Measurements from ENCODE around the gene NRGN. TPM values are rescaled to one million over a fixed set of nuclear protein-coding genes. Genes with fewer than 3 reads are reported as not detected.

Gene NRGN
- total RNA-seq, 1 experiment from 2014 or later, result 5.8 TPM

DNA sequence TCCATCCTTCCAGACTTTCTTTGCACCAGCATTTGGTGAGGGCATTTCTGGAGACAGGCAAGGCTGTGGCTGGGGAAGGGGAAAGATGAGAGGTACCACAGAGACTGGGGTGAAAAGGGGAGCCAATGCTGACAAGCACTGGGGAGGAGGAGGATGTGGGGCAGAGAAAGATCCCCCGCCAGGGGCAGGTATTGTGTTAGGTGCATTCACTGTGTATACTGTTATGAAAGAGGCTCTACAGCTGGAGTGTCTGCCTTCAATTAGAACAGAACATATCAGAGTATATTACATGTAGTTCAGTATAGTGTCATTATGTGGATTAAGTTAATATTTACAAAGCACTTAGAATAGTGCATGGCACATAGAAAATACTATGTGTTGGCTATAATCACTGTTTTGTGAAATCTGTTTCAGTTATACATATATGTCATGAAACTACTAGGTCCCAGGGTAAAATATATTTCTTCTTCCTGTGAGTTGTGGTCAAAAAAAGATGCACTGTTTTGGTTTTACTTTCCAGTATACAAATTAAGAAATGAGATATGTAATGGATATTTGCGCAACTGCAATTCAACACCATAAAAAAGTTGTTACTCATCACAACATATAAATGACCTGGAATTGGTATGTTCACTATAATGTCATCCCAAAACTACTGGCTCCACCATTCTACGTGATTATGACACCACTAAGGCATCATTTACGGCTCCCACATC lies 52.0 kb downstream of the NRGN start:
- no TSS peak for BruUV-seq (replicated peaks)
- H3K27me3 Mint-ChIP-seq (ENCODE audit: unreplicated experiment), result no peaks in the 10 kb centered on the region
- intact Hi-C loops (cut with micrococcal nuclease; ENCODE audit: unreplicated experiment), result no loop called here
- H3K4me1 Mint-ChIP-seq (ENCODE audit: low read depth, unreplicated experiment), result no peaks in the 10 kb centered on the region
- H3K36me3 Mint-ChIP-seq (ENCODE audit: insufficient read depth, unreplicated experiment), result no peaks in the 10 kb centered on the region
- no peak overlapping the region for H3K4me3 Mint-ChIP-seq (ENCODE audit: low read depth, unreplicated experiment)
- TF ChIP-seq, protein P1, sequence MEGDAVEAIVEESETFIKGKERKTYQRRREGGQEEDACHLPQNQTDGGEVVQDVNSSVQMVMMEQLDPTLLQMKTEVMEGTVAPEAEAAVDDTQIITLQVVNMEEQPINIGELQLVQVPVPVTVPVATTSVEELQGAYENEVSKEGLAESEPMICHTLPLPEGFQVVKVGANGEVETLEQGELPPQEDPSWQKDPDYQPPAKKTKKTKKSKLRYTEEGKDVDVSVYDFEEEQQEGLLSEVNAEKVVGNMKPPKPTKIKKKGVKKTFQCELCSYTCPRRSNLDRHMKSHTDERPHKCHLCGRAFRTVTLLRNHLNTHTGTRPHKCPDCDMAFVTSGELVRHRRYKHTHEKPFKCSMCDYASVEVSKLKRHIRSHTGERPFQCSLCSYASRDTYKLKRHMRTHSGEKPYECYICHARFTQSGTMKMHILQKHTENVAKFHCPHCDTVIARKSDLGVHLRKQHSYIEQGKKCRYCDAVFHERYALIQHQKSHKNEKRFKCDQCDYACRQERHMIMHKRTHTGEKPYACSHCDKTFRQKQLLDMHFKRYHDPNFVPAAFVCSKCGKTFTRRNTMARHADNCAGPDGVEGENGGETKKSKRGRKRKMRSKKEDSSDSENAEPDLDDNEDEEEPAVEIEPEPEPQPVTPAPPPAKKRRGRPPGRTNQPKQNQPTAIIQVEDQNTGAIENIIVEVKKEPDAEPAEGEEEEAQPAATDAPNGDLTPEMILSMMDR (IDR thresholded peaks at IDR 0.05; ENCODE audit: unreplicated experiment), result no peak
- no peaks in the 10 kb centered on the region for H3K9me3 Mint-ChIP-seq (ENCODE audit: low read depth, unreplicated experiment)
- no peak for DNase-seq
- CTCF ChIA-PET, result no interaction called here
- no peak overlapping the region for H3K27ac Mint-ChIP-seq (ENCODE audit: unreplicated experiment)

DNA sequence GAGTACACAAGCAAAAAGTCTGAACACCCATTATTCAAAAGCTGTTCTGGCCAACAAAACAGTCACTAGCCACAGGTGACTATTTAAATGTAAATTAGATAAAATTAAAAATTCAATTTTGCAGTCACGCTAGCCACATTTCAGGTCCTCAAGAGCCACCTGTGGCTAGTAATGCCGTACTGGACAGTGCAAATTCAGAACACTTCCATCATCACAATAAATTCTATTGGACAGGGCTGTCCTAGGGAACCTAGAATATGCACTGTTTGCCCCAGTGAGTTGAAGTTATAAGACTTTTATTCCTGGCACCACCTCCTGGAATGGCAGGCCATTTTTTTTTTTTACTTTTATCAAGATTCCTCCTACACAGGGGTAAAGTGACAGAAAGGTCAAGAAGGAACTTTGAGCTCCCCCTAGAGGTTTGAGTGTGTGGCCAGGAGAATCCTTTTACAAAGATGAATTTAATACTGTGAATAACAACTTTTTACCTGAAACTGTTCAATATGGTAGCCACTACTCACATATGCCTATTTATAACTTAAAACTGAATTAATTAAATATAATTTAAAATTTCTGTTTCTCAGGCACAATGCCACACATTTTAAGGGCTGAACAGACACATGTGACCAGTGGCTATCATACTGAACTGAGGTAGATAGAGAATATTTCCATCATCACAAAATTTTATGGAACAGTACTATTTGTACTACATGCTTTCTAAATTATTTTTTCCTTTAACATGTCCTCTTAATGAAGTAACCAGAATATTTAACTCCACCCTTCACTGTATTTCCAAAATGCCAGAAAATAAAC lies 53.9 kb downstream of the NRGN start:
- CTCF ChIA-PET, result interaction anchor here (0.6 to 1.5 kb wide), 5 partner anchors 22 to 125 kb away, joined by 3 to 6 read pairs (median 4); no protein-coding TSS in a partner anchor
- Mint-ChIP-seq H3K9me3 (ENCODE audit: low read depth, unreplicated experiment) (no peaks in the 10 kb centered on the region), H3K27me3 (ENCODE audit: unreplicated experiment) (no peaks in the 10 kb centered on the region), H3K27ac (ENCODE audit: unreplicated experiment) (no peak overlapping the region), H3K36me3 (ENCODE audit: insufficient read depth, unreplicated experiment) (no peaks in the 10 kb centered on the region), H3K4me3 (ENCODE audit: low read depth, unreplicated experiment) (no peak overlapping the region), H3K4me1 (ENCODE audit: low read depth, unreplicated experiment) (no peaks in the 10 kb centered on the region)
- TF ChIP-seq, protein P1 (IDR thresholded peaks at IDR 0.05; ENCODE audit: unreplicated experiment), result peak; percentile 36
- intact Hi-C loops (cut with micrococcal nuclease; ENCODE audit: unreplicated experiment), result loop anchor here (1.0 kb wide), 1 partner anchor 124 kb away; no protein-coding TSS in a partner anchor
- DNase-seq, result peak; percentile 15
- BruUV-seq (replicated peaks), result no TSS peak

DNA sequence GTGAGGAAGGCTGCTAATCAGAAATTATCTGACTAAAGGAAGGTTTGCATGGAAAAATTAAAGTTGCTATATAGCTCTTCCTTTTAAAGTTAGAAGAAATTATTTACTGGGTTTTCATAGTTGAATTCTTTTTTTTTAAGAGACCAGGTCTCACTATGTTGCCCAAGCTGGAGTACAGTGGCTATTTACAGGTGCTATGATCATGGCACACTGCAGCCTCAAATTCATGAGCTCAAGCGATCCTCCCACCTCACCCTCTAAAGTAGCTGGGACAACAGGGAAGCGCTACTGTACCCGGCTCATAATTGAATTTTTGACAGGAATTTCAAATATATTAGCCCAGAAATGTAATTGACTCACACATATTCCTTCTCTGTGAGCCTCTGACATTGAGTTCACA lies 56.6 kb downstream of the NRGN start:
- Mint-ChIP-seq H3K9me3 (ENCODE audit: low read depth, unreplicated experiment) (no peaks in the 10 kb centered on the region), H3K27ac (ENCODE audit: unreplicated experiment) (no peak overlapping the region), H3K27me3 (ENCODE audit: unreplicated experiment) (no peaks in the 10 kb centered on the region), H3K36me3 (ENCODE audit: insufficient read depth, unreplicated experiment) (peaks cover 15% of the 10 kb centered on the region), H3K4me1 (ENCODE audit: low read depth, unreplicated experiment) (no peaks in the 10 kb centered on the region), H3K4me3 (ENCODE audit: low read depth, unreplicated experiment) (no peak overlapping the region)
- TF ChIP-seq, protein P1 (IDR thresholded peaks at IDR 0.05; ENCODE audit: unreplicated experiment), result no peak
- CTCF ChIA-PET, result no interaction called here
- DNase-seq, result no peak
- no TSS peak for BruUV-seq (replicated peaks)
- intact Hi-C loops (cut with micrococcal nuclease; ENCODE audit: unreplicated experiment), result loop anchor here (5.0 kb wide), 1 partner anchor 34 kb away; the partner anchor contains the start of gene ESAM

Other genes starting within 250 kb of the NRGN start
- gene OR8B12, start 196.3 kb upstream of the NRGN start, total RNA-seq (2022), result not detected in 2 replicates
- not detected in 2 replicates for gene OR8A1, start 169.9 kb upstream of the NRGN start, total RNA-seq (2022)
- not detected in 2 replicates for gene PANX3, start 128.5 kb upstream of the NRGN start, total RNA-seq (2022)
- 18.8 and 19.1 TPM in 2 replicates for gene TBRG1, start 117.1 kb upstream of the NRGN start, total RNA-seq (2022)
- gene SIAE, start 66.2 kb upstream of the NRGN start, total RNA-seq (2022), result 8.4 and 10.0 TPM in 2 replicates
- gene SPA17, start 66.0 kb upstream of the NRGN start, total RNA-seq (2022), result 5.4 and 5.6 TPM in 2 replicates
- not detected in 2 replicates for gene VSIG2, start 12.3 kb downstream of the NRGN start, total RNA-seq (2022)
- 1.0 and 1.1 TPM in 2 replicates for gene ESAM, start 22.3 kb downstream of the NRGN start, total RNA-seq (2022)
- gene MSANTD2, start 60.5 kb downstream of the NRGN start, total RNA-seq (2022), result 12.6 and 13.0 TPM in 2 replicates
- gene ROBO3, start 125.5 kb downstream of the NRGN start, total RNA-seq (2022), result 0.69 and 0.99 TPM in 2 replicates
- not detected in 2 replicates for gene ROBO4, start 157.9 kb downstream of the NRGN start, total RNA-seq (2022)
- gene HEPN1, start 179.3 kb downstream of the NRGN start, total RNA-seq (2022), result not detected in 2 replicates
- gene HEPACAM, start 196.1 kb downstream of the NRGN start, total RNA-seq (2022), result not detected in 2 replicates
- gene CCDC15, start 214.3 kb downstream of the NRGN start, total RNA-seq (2022), result 2.3 TPM in 2 replicates

Data from Calu3 (cell line).